Body of pancreas (tissue), 4 donors: Measurements from ENCODE around the gene FRRS1L.

Source experiments
- CTCF ChIP-seq, 7 experiments: fragments of 450-650 bp in 4 of 7; fragments of 200-600 bp in 3 of 7; sonication (generic) in 3 of 7; IDR thresholded peaks; one replicate each; pipeline ENCODE4 v1.5.1; 2016 to 2019; ENCODE audit warnings: antibody characterized with exemption in 7 of 7
- POLR2A ChIP-seq, 3 donors: fragments of 450-650 bp; IDR thresholded peaks; one replicate each; pipeline ENCODE4 v1.6.1; 2016; ENCODE audit warnings: antibody characterized with exemption in 3 of 3, mild to moderate bottlenecking in 2 of 3

- TF ChIP-seq CTCF (IDR thresholded peaks at IDR 0.05) (no peak), POLR2A (IDR thresholded peaks at IDR 0.05) (no peak)
These were observed 65.8 kb downstream of the FRRS1L start for GRCh38 chr9:109101202-109101595.
